Measurements from ENCODE around the gene GRIP1. TPM values are rescaled to one million over a fixed set of nuclear protein-coding genes. Genes with fewer than 3 reads are reported as not detected.

GRIP1 gene
- total RNA-seq, 1 donor from 2014 or later, result not detected

DNA sequence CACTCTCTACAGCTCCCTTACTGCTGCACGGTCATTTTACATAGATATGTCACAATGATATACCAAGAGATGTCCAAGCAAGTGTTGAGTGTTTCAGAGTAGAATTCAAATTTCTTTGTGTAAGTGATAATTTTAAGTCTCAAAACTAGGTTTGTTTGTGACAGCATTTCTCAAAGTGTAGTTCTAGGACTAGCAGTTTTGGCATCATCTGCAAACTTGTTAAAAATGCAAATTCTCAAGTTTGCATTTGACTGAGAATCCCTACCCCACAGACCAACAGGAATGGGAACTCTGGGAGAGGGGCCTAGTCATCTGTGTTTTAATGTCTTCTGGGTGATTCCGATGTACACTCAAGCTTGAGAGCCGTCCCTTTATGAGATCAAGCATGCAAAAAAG, 279.0 kb downstream of the GRIP1 start:
- no peak for DNase-seq (ENCODE audit: low read depth, low spot score)

DNA sequence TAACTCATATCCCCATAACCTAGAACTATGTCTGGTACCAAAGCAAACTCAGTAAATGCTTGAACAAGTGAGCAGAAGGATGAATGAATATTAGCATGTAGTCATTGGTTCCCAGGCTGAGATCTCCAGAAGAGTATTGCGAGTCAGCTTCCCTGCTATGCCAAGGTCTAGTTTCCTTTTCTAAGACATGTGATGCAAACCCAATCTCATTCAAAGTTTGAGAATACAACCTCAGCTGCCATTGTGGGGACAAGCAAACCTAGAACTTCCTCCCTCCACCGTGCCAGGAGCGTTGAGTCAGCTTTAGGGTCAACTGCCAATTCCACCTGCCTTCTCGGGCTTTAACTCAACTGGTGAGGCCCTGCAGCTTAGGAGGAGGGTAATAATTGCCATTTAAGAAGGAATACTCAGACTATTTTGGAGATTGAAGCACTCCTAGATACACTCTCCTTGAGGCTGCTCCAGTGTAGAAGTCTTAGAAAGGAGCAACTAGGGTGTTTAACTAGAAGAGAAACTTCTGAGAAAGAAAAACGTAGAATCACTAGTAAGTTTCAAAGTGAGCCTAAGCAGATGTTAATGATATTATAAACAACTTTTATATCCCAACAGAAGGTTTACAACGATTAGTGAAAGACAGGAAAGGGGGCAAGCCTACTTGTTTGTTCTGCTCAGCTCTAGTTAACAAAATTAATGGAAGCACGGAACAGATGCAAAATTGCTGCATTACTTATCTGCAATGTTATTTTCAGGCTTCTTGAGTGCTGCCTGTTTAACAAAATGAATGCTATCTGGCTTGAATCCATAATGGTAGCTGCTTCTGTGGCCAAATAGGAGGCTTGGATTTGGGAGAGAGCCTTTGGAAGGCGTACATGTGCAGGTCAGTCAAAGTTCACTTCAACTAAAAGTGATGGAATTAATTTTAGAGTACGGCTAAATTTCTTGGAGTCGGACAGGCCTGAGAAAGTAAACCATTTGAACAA, 279.7 kb downstream of the GRIP1 start:
- no peak for DNase-seq (ENCODE audit: low read depth, low spot score)

DNA sequence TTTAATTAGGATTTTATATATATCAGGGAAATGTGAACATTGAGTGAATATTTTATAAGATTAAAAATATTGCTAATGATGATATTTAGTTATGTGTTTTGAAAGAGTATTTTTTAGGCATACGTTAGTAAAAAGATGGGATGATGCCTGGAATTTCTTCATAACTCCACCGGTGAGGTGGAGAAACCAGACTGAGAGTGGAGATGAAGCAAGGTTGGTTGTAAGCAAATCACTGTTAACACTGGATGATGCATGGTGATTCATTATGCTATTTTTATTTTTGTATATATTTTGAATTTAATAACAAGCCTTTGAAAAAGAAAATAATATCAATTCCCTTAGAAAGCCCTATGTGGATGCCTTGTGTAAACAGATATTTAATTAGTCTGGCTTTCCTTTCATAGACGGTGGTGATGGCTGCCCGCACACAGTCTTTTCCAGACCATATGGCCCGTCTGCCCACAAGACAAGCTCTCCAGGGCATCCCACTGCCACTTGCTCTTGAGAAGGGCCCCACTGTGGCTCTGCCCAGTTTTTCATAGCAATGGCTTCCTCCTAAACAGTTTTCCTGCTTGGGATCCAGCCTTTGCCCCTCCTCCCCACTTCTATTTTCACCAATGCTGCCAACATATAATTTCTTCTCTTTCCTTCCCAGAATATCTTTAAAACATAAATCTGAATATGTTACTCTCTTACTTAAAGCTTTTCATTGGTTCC, 281.1 kb downstream of the GRIP1 start:
- DNase-seq (ENCODE audit: low read depth, low spot score), result no peak

GRCh38 chr12:66393890-66394289, 285.0 kb downstream of the GRIP1 start:
- DNase-seq (ENCODE audit: low read depth, low spot score), result no peak

DNA sequence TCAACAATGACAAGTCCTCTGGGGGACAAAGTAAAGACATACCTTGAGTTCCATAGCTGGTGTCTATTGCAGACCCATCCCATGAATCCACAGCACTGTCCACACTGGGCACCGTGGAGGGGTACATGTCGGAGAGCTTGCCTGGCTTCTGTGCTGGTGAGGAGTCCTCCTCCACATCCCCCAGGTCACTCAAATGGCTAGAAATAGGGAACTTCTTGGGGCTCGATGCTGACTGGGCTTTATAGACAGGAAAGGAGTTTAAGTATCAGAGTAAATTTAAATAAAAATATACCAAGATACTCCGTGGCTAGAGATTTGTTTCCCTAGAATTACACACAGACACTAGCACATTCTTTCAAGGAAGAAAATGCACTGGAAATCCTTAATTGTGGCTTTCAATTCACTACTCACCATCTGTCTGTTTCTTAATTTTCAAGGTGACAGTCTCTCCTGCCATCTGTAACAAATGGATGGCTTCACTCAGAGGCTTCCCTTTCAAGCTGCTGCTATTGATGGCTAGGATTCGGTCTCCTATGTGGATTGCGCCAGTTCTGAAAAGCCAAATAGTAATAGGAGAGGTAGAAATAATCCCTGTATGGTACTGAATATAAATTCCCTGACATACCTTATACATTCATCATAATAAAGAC, 286.5 kb downstream of the GRIP1 start:
- no peak for DNase-seq (ENCODE audit: low read depth, low spot score)

- no peak for DNase-seq (ENCODE audit: low read depth, low spot score)
Observed at GRCh38 chr12:66388517-66388916, 290.4 kb downstream of the GRIP1 start.

GRCh38 chr12:66387117-66387516, 291.8 kb downstream of the GRIP1 start:
- no peak for DNase-seq (ENCODE audit: low read depth, low spot score)

DNA sequence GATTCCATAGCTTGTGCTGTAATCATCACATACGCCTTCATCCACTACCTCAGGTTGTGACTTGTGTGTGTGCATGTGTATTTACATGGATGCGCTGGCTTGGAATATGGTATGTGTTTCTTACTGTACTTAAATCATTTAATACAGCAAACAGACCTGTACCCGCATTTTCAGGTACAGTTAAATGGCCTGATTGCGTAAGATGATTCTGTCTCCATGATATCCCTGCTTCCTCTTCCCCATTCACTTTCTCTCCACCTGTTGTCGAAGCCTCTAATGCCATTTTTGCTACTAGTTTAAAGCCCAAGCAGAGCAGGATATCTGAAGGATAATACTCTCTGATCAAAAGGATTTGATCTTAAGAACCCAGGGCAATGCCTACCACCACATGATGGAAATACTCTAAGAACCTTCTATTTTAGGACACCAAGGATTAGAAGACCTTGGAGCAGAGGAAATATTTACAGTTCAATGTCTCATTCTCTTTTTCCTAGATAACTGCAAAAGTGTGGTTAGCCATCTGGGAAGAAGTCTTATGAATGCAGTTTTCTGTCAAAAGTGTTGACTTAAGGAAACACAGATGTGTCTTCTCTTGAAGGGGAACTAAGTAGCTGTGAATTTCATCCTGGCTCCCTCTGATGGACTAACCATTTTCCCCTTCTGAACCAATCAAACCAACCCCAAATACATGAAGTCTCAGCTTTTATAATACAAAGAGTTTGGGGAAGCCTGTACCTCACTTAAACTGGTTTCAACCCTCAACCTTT, 297.9 kb downstream of the GRIP1 start:
- no peak for DNase-seq (ENCODE audit: low read depth, low spot score)

DNA sequence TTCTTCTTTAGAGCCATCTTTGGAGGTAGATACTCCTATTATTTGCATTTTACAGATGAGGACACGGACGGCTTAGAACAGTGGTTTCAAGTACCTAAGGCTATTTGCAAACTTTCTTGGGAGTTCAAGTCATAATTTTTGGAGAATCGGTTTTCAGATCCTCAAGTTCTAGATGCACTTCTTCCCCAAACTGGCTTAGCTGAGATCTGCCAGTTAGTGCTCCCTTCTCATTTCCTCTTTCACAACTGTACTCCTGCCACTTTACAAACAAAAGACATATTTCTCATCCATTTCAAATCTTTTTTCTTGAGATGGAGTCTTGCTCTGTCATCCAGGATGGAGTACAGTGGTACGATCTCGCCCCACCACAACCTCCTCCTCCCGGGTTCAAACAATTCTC, 299.3 kb downstream of the GRIP1 start:
- no peak for DNase-seq (ENCODE audit: low read depth, low spot score)

- no peak for DNase-seq (ENCODE audit: low read depth, low spot score)
Observed at GRCh38 chr12:66375560-66375959, 303.3 kb downstream of the GRIP1 start.

- no peak for DNase-seq (ENCODE audit: low read depth, low spot score)
Observed at GRCh38 chr12:66371982-66372381, 306.9 kb downstream of the GRIP1 start.

- DNase-seq (ENCODE audit: low read depth, low spot score), result no peak
Observed at GRCh38 chr12:66367015-66367667, 311.7 kb downstream of the GRIP1 start.

DNA sequence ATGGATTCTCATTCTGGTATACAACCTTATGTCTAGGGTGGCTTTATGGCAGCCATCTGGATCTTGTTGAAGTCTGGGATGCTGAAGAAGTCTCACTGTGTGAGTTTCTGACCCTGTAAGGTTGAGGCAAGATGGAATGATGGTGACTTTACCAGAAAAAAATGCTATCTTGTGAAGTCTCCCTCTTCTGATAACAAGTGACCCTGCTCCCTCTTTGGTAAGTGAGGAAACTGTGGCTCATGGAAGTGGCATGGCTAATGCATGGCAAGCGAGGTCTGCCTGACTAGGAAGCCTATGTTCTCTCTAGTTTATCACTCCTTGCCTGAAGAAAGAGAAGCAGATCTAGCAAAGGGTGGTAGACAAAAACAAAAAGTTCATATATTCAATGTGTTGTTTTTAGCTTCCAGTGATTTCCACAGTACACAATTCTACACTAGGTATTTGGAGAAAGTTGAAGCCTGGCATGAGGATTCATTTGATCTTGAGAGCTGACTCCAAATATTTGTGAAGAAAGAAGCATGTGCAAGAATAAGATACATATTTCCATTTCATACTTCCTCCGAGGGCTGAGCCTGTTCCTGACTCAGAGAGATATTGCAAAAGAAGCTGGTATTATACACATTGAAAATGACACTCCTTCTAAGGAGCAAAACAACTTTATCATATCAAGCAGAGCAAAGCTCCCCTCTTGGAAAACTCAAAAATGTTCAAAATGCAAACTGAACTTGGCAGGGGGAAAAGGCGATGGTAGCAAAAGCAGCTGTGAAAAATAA, 313.0 kb downstream of the GRIP1 start:
- no peak for DNase-seq (ENCODE audit: low read depth, low spot score)

DNA sequence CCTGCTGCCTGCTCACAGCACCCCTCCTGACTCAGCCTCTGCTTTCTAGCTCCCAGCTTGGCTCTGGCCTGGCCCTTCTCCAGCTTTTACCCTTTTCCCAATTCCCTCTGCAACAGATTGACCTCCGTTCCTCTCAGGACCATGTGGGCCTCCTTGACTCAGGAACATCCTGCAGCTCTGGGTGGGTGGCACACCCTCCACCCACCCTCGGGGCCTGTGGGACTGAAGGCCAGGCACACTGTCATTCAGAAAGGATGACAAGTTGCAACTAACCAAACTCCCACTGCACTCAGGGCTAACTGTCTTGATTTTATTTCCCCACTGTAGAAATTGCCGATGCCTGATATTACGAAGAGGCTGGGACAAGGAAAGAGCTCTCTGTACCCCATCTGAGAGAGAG, 317.2 kb downstream of the GRIP1 start:
- DNase-seq (ENCODE audit: low read depth, low spot score), result no peak

- DNase-seq (ENCODE audit: low read depth, low spot score), result no peak
Observed at GRCh38 chr12:66359300-66359699, 319.6 kb downstream of the GRIP1 start.

DNA sequence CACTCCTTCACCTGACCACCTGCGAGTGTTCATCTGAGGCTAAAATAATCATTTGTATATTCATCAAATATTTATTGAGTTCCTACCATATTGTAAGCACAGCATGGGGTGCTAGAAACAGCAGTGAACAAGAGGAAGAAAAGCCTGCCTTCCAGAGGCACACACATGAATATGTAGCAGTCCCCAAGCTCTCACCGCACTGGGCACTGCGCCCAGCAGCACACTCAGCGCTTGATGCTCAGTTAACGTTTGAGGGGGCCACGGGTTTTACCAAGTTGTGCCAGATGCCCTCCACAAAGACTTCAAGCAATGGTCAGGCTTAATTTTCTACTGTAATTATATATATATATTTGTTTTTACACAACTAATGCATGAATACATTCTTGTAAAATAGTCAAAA, 324.6 kb downstream of the GRIP1 start:
- no peak for DNase-seq (ENCODE audit: low read depth, low spot score)

DNA sequence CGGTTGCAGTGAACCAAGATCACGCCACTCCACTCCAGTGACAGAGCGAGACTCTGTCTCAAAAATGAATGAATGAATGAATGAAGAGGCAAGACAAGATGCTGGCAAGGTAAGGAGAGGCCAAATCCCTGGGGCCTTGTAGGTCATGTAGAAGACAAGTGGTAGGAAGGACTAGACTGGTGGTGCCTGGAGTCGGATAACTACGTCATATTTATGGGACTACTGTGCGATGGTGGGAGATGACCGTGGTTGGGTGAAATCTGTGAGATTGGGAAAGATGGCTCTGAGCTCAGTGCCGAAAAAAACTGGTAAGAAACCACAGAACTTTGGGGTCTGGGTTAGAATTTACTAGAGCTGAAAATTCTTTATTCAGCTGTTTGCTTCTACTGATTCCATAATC, 326.0 kb downstream of the GRIP1 start:
- DNase-seq (ENCODE audit: low read depth, low spot score), result no peak

- no peak for DNase-seq (ENCODE audit: low read depth, low spot score)
Observed at GRCh38 chr12:66352197-66352596, 326.7 kb downstream of the GRIP1 start.

DNA sequence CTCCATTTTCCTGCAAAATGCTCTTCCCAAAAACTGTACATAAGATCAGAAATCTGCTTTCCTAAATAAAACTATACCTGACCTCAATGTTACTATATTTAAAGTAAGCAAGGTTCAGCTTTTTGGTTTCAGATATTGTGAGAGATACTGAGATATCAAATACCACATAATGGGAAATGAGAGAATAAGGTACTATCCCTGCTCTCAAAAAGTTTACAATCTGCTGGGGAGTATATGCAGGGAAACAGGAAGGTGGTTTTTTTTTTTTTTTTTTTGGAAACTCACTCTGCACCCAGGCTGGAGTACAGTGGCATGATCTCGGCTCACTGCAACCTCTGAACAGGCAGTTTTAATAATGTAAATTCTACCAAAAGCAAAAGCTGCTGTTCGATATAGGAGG, 327.6 kb downstream of the GRIP1 start:
- no peak for DNase-seq (ENCODE audit: low read depth, low spot score)

- no peak for DNase-seq (ENCODE audit: low read depth, low spot score)
Observed at GRCh38 chr12:66345956-66346355, 332.9 kb downstream of the GRIP1 start.
